HUDEP-2 (cell line): ENCODE results near the gene NKAIN1.

Source experiments
- DNase-seq, 76 experiments: peaks; one replicate each; lab custom pipeline; 2025; ENCODE audit not compliant: unreplicated experiment in 76 of 76; lab: John Stamatoyannopoulos, UW

The NKAIN1 gene

DNA sequence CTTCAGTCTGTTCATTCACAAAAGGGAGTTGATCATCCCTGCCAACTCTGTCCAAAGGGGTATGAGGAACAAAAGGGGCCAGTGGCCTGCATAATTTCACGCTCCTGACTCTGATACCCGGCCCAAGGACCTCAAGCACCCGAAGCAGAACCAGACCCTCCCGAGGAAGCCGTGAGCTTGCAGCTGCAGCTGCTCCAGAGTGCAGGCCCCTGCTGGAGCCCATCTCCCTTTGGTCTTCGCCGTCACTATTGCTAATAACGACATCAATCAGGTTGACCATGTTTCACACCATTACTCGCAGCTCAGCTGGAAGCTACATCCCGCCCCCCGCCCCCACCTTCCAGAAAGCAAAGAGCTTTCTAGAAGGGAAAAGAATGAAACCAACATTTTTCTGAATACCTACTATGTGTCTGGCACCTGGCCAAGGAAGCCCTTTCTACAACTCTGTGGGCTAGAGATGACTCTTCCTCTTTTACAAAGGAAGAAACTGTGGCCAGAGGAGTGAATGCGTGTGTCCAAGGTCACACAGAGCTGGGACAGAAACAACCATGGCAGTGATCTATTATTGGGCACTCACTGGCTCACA is 5.5 kb downstream of the NKAIN1 start:
- DNase-seq = no peak

DNA sequence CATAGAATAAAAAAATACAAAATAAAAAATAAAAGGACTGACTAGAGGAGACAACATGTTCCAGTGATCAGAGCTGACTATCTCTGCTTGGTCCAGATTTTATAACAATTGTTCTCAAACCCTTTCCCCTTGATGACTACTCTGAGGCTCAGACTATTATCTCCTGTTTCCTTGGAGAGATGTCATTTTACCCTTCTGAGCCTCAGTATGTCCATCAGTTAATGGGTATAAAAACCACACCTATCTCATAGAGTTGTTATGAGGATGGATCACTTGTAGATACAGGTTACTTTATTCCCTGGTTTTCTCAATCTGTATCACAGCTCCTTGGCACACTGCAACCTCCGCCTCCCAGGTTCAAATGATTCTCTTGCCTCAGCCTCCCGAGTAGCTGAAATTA is 7.0 kb downstream of the NKAIN1 start:
- DNase-seq = no peak

DNA sequence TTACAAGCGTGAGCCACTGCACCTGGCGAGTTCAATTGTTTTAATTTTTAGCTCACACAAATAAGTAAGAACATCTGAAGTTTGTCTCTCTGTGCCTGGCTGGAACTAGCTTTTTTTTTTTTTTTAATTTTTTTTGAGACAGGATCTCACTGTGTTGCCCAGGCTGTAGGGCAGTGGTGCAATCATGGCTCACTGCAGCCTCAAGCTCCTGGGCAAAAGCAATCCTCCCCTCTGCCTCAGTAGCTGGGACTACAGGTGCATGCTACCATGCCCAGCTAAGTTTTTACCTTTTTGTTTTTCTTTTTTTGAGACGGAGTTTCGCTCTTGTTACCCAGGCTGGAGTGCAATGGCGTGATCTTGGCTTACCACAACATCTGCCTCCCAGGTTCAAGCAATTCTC is 7.9 kb downstream of the NKAIN1 start:
- DNase-seq = no peak

DNA sequence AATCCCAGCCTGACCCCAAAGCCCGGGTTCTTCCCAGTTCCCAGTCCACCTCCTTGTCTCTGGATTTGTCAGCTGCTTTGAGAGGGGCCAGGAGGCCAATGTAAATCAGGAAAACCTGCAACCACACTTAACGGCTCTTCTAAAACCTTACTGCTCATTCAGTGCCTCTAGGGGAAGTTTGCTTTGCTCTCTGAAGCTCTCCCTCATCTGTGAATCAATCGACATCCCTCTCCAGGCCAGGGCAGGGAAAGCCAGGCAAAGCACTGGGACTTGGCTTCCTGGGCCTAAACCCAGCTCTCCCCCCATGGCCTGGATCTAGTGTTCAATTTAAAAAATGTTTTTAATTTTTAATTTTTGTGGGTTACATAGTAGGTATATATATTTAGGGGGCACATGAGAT is 9.3 kb downstream of the NKAIN1 start:
- no peak for DNase-seq

DNA sequence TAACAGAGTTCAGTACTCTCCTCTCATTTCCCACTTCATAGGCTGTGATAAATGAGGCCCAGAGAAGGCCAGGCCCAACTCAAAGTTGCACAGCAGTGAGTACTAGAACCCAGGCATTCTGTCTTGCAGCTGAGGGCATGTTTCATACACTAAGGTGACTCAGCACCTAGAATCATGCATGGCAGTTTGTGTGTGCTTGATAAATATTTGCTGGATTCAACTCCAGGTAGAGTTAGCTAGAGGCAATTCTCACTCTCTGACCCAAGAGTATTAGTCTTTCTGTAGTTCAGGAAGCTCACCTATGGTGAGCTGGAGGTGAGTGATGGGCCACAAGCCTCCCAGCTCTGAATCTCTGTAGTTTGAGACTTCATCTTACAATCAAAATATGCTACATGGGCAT is 10.7 kb downstream of the NKAIN1 start:
- DNase-seq = no peak

DNA sequence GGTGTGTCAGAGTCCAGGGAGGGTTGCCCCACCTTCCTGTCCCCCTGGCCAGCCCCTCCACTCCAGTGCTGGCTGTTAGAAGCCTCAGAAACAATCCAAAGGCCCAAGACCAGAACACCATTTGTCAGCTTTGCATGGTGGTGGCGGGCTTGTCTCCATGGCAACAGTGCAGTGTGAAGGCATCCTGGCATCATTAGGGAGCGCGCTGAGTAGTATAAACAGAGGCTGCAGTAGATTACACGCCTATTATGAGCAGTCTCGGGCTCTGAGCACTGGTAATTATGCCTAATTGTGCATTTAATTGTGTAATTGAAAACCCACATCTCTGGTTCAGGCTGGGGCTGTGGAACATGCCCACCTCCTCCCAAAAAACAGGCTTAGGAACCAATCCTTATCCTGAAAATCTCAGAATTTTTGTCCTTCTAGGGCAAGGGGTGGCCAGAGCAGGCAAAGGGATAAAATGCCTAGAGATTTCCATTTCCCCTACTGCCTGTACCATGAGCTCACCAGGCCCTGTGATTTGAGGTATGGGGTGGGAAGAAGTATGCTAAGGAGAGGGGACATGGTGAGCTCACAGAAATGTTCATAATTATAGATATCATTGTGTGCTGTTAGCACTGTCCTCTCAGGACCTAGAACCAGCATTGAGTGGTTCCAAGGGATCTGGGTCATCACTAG is 11.7 kb downstream of the NKAIN1 start:
- no peak for DNase-seq

DNA sequence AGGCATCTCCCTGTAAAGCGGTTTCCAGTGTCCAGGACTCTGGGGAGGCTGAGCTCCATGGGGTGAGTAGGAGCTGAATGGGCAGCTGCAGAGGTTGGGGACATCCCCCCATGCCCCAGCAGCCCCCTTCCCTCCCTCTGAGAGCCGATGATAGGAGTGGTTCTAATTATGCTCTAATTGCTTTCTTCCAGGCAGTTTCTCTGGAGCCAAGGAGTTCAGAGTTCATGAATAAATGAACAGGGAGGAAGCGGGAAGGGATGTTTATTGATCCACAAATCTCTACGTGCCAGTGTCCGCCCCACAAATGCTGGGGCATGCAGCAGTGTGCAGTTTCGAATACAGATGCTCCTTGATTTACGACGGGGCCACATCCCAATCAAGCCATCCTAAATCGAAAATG is 15.6 kb downstream of the NKAIN1 start:
- no peak for DNase-seq

DNA sequence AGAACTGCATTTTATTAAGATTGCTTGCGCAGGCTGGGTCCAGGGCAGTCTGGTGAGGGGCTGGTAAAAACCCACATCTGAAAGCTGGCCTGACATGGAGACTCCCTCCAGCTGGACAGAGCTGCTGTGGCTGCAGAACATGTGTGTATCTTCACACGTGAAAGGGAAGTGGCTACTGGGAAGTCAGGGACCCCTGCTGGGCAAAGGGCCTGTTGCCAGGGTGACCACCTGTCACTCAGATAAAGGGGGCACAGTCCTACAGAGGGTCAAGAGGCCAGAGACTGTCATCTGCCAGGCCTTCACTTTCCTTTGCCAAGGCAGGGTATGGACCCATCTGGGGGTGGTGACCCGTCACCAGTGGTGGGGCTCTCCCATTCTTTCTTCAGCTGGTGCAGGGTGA is 17.5 kb downstream of the NKAIN1 start:
- DNase-seq = no peak

DNA sequence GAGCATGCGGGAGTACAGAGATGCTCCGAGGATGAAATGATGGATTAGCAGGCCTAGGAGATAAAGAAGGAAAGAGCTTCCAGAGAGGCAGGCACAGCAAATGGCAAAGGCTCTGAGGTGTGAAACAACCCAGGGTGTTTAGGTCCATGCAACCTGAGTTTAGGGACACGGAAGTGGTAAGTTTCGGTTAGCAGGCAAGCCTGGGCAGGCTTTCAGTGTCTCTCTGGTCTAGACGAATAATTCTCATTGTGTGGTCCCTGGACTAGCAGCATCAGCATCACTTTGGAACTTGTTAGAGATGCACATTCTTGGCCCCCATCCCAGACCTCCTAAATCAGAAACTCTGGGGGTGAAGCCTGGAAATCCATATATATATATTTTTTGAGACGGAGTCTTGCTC is 18.6 kb downstream of the NKAIN1 start:
- DNase-seq = no peak

DNA sequence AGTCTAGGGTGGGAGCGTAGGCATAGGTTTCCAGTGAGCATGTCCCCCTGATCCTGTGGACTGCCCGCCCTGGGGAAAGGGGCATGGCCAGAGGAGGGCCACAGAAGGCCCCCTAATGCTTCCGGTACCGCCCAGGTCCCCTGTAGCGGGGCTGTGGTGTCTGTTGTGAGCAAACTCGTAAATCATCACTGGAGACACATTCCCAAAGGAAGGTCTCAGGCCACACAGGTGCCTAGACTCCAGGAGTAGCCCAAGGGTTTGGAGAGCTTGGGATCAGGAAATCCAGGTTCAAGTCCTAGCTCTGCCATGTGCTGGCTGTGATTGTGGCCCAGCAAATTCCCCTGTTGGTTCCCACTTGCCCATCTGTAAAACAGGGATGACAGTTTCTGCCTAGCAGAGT is 20.2 kb downstream of the NKAIN1 start:
- DNase-seq = no peak

DNA sequence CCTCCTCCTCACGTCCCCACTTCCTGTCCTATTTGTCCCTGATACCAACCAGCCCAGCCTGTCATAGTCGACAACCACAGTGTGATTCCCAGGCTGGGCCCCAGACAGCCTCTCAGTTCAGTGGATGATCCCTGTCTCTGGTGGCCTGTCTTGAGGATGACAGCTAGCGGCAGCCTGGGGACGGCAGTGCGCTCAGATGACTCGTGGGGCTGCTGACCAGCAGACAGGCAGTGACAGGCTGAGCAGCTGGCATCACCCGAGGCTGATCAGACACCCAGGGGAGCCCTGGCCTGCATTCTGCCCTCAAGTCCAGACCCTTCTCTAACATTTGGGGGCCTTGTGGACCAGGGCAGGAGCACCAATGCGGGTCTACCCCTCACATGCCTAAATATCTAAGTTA is 21.0 kb downstream of the NKAIN1 start:
- no peak for DNase-seq

DNA sequence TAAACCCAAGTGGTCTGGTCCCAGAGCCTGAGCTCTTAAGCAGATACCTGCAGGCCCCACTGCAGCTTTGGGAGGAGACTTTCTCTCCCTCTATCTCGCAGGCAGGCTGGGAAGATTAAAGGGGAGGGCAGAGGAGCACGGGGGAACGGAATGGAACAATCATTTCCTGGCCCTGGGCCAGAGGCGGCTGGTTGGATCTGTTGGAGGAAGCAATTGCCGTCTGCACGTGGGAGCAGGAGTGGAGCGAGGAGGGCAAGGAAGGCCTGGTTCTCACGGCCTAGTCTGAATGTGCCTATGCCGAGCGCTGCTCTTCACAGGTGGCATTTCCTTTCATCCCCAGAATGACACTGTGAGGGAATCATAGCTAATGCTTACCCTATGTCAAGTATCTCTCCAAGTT is 23.7 kb downstream of the NKAIN1 start:
- no peak for DNase-seq

DNA sequence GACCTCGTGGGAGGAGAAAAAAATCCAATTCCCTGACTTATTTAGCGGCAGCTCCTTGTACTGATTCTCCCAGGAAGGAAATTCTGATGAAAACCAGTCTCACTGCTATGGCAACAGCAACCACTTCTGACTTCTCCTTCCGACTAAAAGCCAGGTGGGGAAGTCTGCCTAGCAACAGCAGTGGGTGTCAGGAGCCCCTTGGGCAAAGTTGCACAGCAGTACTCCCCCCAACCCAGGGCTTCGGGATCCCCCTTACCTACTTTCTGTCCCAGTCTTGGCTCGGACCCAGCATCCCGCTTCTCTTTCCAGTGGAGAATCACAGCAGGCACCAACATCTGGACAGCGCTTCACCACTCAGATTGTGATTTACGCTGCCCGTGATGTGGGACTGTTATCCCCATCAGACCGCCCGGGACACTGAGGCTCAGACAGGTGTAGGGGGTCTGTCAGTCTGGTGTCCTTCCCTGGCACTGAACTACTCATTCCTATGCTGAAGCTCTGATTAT is 24.6 kb downstream of the NKAIN1 start:
- no peak for DNase-seq

DNA sequence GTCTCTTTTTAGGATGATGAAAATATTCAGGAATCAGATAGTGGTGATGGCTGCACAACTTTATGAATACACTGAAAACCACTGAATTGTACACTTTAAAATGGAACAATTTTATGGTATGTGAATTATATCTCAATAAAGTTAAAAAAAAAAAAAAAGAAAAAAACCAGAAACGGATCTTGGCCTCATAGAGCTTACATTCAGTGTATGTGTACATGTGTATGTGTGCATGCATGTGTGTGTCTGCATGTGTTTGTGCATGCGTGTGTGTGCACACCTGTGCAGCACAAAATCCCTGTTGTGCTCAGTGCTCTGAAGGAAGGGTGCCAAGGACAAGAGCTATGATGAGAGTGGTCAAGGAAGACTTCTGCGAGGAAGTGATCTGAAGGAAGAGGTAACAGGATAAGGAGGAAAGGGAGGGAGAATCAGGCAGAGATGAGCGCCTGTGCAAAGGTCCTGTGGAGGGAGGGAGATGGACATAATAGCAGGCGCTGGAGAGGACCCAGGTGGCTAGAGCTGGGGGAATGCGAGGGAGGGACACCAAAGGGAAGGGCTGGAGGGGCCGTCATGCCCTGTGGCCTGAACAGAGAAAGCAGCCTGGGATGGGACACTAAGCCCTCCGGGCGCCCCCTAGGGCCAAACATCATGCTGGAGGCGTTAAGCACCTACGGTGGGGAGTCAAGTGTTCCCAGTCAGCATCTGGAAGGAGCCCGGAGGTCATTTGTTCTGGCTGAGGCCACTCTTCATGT is 25.2 kb downstream of the NKAIN1 start:
- DNase-seq = no peak

DNA sequence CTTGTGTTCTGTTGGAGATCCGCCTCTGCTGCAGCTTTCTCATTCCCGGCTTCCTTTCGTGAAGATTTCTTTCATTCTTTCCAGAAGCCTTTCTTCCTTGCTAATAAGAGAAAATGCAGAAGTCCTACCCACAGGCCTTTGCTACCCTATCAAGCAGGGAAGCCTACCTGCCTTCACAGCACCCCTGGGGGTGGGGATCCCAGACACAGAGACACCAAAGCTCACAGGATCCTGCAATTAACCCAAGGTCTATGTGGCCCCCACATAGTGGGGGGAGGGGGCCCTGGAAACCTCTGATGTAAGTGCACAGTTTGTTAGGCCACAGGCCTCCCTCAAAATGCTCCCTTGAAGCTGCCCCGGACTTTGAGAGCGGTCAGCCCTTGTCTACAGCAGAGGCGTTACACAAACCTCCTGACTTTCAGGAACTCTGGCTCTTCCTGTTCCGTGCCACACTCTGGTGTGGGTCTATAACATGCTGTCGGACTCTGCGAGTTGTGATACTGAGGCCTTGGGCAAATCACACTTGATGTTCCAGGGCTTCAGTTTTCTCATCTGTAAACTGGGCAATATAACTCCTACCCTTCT is 31.2 kb downstream of the NKAIN1 start:
- DNase-seq = no peak

DNA sequence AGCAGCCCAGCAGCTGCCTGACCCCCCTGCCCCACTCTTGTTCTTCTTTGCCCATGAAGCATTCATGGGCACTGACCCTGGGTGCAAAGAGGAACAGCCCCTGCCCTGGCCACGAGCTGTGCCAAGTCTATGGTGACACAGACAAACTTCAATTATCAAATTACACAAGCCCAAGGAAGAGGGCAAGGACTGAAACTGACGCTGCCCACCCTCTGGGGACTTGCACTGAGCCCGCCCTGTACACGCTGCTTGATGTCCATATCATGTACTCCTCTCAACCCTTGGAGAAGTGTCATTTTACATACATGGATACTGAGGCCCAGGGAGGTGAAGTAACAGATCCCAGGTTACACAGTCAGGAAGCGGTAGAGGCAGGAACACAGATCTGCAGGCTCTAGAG is 32.1 kb downstream of the NKAIN1 start:
- no peak for DNase-seq

DNA sequence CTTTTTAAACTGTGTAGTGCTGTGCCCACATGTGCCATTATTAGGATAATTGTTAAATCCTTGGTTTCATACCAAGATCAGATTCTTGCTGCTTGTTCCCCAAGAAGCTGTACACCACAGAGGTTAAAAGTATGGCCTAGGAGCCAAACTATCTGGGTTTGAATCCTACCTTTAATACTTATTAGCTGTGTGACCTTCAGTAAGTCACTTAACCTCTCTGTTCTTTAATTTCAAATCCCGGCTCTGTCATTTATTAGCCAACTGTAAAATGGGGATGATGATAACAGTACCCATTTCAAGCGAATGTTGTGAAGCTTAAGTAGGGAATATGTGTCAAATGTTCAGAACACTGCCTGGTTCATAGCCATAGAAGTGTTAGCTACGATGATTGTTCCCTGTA is 32.6 kb downstream of the NKAIN1 start:
- DNase-seq = no peak

DNA sequence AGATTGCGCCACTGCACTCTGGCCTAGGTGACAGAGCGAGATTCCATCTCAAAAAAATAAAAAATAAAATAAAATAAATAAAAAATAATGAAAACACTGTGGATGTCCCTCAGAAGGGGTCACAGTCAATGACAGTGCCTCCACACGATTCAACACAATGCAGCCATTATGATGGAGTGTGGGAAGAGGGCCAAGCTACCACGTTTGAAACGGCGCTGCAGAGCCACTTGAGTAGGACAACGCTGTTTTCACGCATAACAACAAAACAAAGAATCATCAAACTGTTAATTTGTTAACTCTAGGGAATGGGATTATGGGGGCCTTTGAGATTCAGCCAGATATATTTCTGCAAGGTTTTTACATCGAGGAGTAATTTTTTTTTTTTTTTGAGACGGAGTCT is 36.5 kb downstream of the NKAIN1 start:
- DNase-seq = no peak

DNA sequence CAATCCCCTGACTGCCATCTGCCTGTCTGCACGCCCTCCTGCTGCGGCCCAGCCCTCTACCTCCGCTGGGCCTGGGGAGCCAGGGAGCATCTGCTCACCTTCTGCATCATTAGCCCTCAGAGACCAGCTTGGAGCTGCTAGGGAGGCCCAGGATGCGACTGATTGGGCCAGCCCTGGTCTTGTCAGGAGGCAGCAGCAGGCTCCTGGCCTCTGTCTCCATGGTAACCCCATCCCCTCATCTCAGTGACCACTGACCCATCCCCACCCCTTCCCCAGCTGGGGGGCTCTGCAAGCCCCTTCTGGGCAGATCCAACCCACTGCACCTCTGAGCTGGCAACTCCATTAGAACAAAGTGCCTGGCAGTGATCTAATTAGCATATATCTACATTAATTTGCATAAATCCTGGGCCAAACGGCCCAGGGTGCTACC is 37.7 kb downstream of the NKAIN1 start:
- DNase-seq = no peak

DNA sequence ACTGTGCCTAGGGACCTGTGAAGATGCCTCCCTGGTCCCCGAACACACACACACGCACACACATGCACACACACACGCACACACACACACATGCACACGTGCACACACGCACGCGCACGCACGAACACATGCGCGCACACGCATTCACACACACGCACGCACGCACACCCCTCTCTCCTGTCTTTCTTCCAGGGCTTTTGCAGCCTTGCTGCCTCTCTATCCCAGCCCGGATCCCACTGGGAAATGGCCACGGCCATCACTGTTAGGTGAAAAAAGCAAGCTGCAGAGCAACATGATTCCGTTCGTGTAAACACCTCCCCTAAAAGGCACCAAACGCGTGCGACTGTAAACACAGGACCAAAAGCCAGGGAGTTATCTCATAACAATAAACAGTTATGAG is 39.7 kb downstream of the NKAIN1 start:
- no peak for DNase-seq

DNA sequence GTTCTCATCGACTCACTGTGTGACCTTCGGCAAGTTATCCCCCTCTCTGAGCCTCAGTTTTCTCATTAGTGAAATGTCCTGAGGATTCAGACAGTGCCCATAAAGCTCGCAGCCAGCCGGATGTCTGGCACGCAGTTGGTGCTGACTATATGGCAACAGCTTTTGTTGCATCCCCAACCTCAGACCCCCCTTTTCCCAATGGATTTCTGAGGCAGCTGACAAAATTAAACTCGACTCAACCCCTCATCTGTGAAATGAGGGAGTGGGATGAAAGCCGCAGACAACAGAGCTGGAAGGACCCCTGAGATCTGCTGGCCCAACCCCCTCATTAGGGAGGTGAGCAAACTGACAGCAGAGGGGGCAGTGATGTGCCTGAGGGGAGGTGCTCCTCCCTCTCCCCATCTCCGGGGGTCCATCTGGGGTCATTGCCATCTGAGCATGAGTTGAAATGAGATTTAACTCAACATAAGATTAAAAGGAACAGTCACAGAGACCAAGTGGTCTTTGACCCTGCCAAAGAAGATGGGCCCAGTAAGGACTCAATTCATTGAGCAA is 40.4 kb downstream of the NKAIN1 start:
- DNase-seq = no peak
